HCT116 (cell line): ENCODE data around the gene MEIOSIN. TPM values are rescaled to one million over a fixed set of nuclear protein-coding genes. Genes with fewer than 3 reads are reported as not detected.

ENCODE experiments used
- ATAC-seq: fragments of 200-7000 bp; cut with Tn5 transposase; 2 replicates; pipeline ENCODE4 v1.9.1; 2020; ENCODE audit warnings: mild to moderate bottlenecking, moderate library complexity
- BruUV-seq: library from RNA; stranded (reverse); fragments of 400-500 nt; replicated peaks from 2 replicates; lab custom pipeline; 2021; lab: Mats Ljungman, UMichigan
- CTCF ChIA-PET: fragments of 300-600 bp; sonication (Branson Sonifier 250); formaldehyde crosslinking; loops from one replicate; lab custom pipeline; 2021; ENCODE audit warnings: antibody characterized with exemption; lab: Charles Lee
- POLR2A ChIA-PET: fragments of 300-600, 350-600 bp; sonication (Branson Sonifier 250); formaldehyde crosslinking; loops from one replicate; lab custom pipeline; 2021; ENCODE audit warnings: antibody characterized with exemption; lab: Charles Lee
- RAD21 ChIA-PET, 2 experiments: fragments of 300-600 bp; sonication (Branson Sonifier 250); formaldehyde crosslinking; loops; one replicate each; lab custom pipeline; 2023; ENCODE audit warnings: low total read pairs in 2 of 2; ENCODE audit not compliant: uncharacterized antibody in 2 of 2, unreplicated experiment in 2 of 2, low non-redundant PET in 1 of 2; lab: Charles Lee
- DNase-seq: peaks from one replicate; pipeline ENCODE4 v3.0.0-alpha.2; 2010; ENCODE audit warnings: low read depth, low spot score
- H2AFZ ChIP-seq: fragments of 200-600 bp; shearing (Covaris generic), sonication (generic); 2 replicates; pipeline ENCODE4 v1.6.1; 2017; ENCODE audit warnings: low read depth, mixed run types, mixed read lengths, antibody characterized with exemption, low read length; ENCODE audit not compliant: poor library complexity, severe bottlenecking
- H3K27ac ChIP-seq: 2 replicates; pipeline ENCODE4 v1.5.1; 2012; ENCODE audit warnings: low read depth, low read length
- H3K27me3 ChIP-seq: fragments of 200-600 bp; sonication (generic); 2 replicates; pipeline ENCODE4 v1.6.1; 2016; ENCODE audit warnings: mixed run types, low read length, mixed read lengths; ENCODE audit not compliant: insufficient read depth
- H3K36me3 ChIP-seq, 2 experiments: fragments of 200-500 bp in 1 of 2; fragments of 200-600 bp in 1 of 2; sonication (Bioruptor generic) in 1 of 2; sonication (generic) in 1 of 2; 2 replicates each; pipeline versions ENCODE4 v1.5.1 to v1.6.1; 2014 to 2016; ENCODE audit warnings: low read length in 2 of 2, inconsistent platforms in 1 of 2, mixed read lengths in 1 of 2, mixed run types in 1 of 2; ENCODE audit not compliant: insufficient read depth in 2 of 2, control insufficient read depth in 1 of 2
- H3K4me1 ChIP-seq, 2 experiments: fragments of 200-600 bp in 1 of 2; sonication (generic) in 1 of 2; 2 replicates each; pipeline versions ENCODE4 v1.5.1 to v1.6.1; 2012 to 2017; ENCODE audit warnings: low read length in 2 of 2, inconsistent platforms in 1 of 2, mild to moderate bottlenecking in 1 of 2, mixed read lengths in 1 of 2, mixed run types in 1 of 2, moderate library complexity in 1 of 2; ENCODE audit not compliant: insufficient read depth in 2 of 2, control insufficient read depth in 1 of 2
- H3K4me2 ChIP-seq: fragments of 200-600 bp; sonication (generic); 2 replicates; pipeline ENCODE4 v1.6.1; 2017; ENCODE audit warnings: mixed run types, low read length, mixed read lengths
- H3K4me3 ChIP-seq, 2 experiments: fragments of 200-600 bp in 1 of 2; sonication (generic) in 1 of 2; replicated peaks in 1 of 2; 2 replicates each; pipeline ENCODE4 v1.5.1; 2011 to 2016; ENCODE audit warnings: low read length in 2 of 2, control low read depth in 1 of 2, low read depth in 1 of 2, mild to moderate bottlenecking in 1 of 2, mixed read lengths in 1 of 2, mixed run types in 1 of 2
- H3K79me2 ChIP-seq: fragments of 200-600 bp; sonication (generic); 2 replicates; pipeline ENCODE4 v1.6.1; 2017; ENCODE audit warnings: mild to moderate bottlenecking, mixed run types, low read length, moderate library complexity, mixed read lengths; ENCODE audit not compliant: insufficient read depth
- H3K9ac ChIP-seq: fragments of 200-600 bp; sonication (generic); 2 replicates; pipeline ENCODE4 v1.6.1; 2016; ENCODE audit warnings: low read length, mixed read lengths
- H3K9me2 ChIP-seq: fragments of 200-600 bp; sonication (generic), shearing (Covaris generic); 2 replicates; pipeline ENCODE4 v1.6.1; 2017; ENCODE audit warnings: mixed run types, mild to moderate bottlenecking, moderate library complexity; ENCODE audit not compliant: insufficient read depth
- H3K9me3 ChIP-seq, 2 experiments: fragments of 200-500 bp in 1 of 2; fragments of 200-600 bp in 1 of 2; sonication (Bioruptor generic) in 1 of 2; sonication (generic) in 1 of 2; 2 replicates each; pipeline ENCODE4 v1.6.1; 2014 to 2017; ENCODE audit warnings: low read length in 2 of 2, mixed read lengths in 2 of 2, inconsistent platforms in 1 of 2, low read depth in 1 of 2, mild to moderate bottlenecking in 1 of 2, mixed run types in 1 of 2, moderate library complexity in 1 of 2; ENCODE audit not compliant: control insufficient read depth in 1 of 2, insufficient read depth in 1 of 2
- H4K20me1 ChIP-seq: fragments of 200-600 bp; sonication (generic), shearing (Covaris generic); 2 replicates; pipeline ENCODE4 v1.6.1; 2017; ENCODE audit warnings: mixed run types, mild to moderate bottlenecking, moderate library complexity; ENCODE audit not compliant: insufficient read depth
- ATF3 ChIP-seq: IDR thresholded peaks from 2 replicates; pipeline ENCODE4 v1.6.1; 2012
- CTCF ChIP-seq, 3 experiments: fragments of 200-600 bp in 1 of 3; sonication (generic) in 1 of 3; IDR thresholded peaks in 2 of 3; conservative IDR thresholded peaks in 1 of 3; 2 replicates each; pipeline ENCODE4 v1.5.1; 2012 to 2017; ENCODE audit warnings: low read depth in 2 of 3, low read length in 2 of 3, antibody characterized with exemption in 1 of 3, borderline replicate concordance in 1 of 3, control low read depth in 1 of 3, mild to moderate bottlenecking in 1 of 3, mixed read lengths in 1 of 3, mixed run types in 1 of 3, moderate library complexity in 1 of 3; ENCODE audit not compliant: insufficient read depth in 1 of 3
- EZH2 ChIP-seq: fragments of 200-600 bp; sonication (generic); IDR thresholded peaks from 2 replicates; pipeline ENCODE4 v1.6.1; 2017; ENCODE audit warnings: antibody characterized with exemption, mixed run types
- SP1 ChIP-seq: IDR thresholded peaks from 2 replicates; pipeline ENCODE4 v1.6.1; 2012; ENCODE audit warnings: low read depth
- SRF ChIP-seq: IDR thresholded peaks from 2 replicates; pipeline ENCODE4 v1.6.1; 2012; ENCODE audit warnings: low read depth
- TCF7L2 ChIP-seq: IDR thresholded peaks from 2 replicates; pipeline ENCODE4 v1.7.0; 2011; ENCODE audit warnings: borderline replicate concordance, inconsistent platforms; ENCODE audit not compliant: insufficient read depth, insufficient read length; ENCODE audit errors: extremely low read depth
- YY1 ChIP-seq: IDR thresholded peaks from 2 replicates; pipeline ENCODE4 v1.6.1; 2011; ENCODE audit warnings: low read length, low read depth, moderate library complexity, mild to moderate bottlenecking; ENCODE audit not compliant: insufficient replicate concordance; ENCODE audit errors: extremely low read depth
- intact Hi-C: fragments of 100-400 bp; cut with micrococcal nuclease; formaldehyde crosslinking; loops from 2 replicates; pipeline ENCODE4 v1.10.0; 2022
- total RNA-seq: library from RNA; stranded (reverse); gene quantifications from one replicate; pipeline ENCODE4 v1.2.1, GENCODE V29; 2021; ENCODE audit not compliant: unreplicated experiment

MEIOSIN gene
- total RNA-seq, 1 experiment from 2014 or later, result 2.1 TPM

- TF ChIP-seq SP1 (no peak), EZH2 (no peak), SRF (no peak), ATF3 (no peak)
Measured at GRCh38 chr19:45771311-45771933, 38.2 kb downstream of the MEIOSIN start (continued).

GRCh38 chr19:45772130-45772840 is 39.0 kb downstream of the MEIOSIN start:
- ATAC-seq (no peak), DNase-seq (no peak)
- H3K4me2 ChIP-seq, result no peak overlapping the region
- ChIA-PET POLR2A (no interaction called here), RAD21 (no interaction called here), CTCF (no interaction called here)
- H2AFZ ChIP-seq, result no peak overlapping the region
- no peaks in the 10 kb centered on the region for H4K20me1 ChIP-seq
- no peaks in the 10 kb centered on the region for H3K9me2 ChIP-seq
- H3K27me3 ChIP-seq, result no peaks in the 10 kb centered on the region
- TF ChIP-seq YY1, result no peak
- no peak for TF ChIP-seq TCF7L2
- TF ChIP-seq CTCF (IDR thresholded peaks at IDR 0.05 in 2 of 3, conservative IDR thresholded peaks at IDR 0.05 in 1 of 3; ENCODE audit: borderline replicate concordance in 1 of 3, insufficient read depth in 1 of 3, low read depth in 2 of 3, low read length in 2 of 3), result no peak
- intact Hi-C loops, result loop anchor here (10.0 kb wide), 1 partner anchor 677 kb away; the partner anchor contains the start of gene PPP1R37
- peak overlapping the region; percentile 94 for H3K27ac ChIP-seq
- H3K36me3 ChIP-seq, result peaks cover 0 to 4% of the 10 kb centered on the region in 2 experiments; a peak in 3 of 4 replicates
- H3K79me2 ChIP-seq, result no peaks in the 10 kb centered on the region
- no peak overlapping the region for H3K9ac ChIP-seq
- no TSS peak for BruUV-seq
- H3K9me3 ChIP-seq, result no peaks in the 10 kb centered on the region
- H3K4me1 ChIP-seq, result peaks cover 7 to 32% of the 10 kb centered on the region in 2 experiments
- no peak overlapping the region for H3K4me3 ChIP-seq
